Endothelial cell of umbilical vein (primary cell): Measurements from ENCODE around the gene SLC35D1. TPM values are rescaled to one million over a fixed set of nuclear protein-coding genes. Genes with fewer than 3 reads are reported as not detected.

Experiments used
- BruUV-seq: library from RNA; stranded (reverse); fragments of 400-500 nt; replicated peaks from 2 replicates; lab custom pipeline; 2021; lab: Mats Ljungman, UMichigan
- CTCF ChIA-PET: fragments of 300-600, 350-600 bp; sonication (Branson Sonifier 250); formaldehyde crosslinking; loops from one replicate; lab custom pipeline; 2021; ENCODE audit warnings: antibody characterized with exemption, inconsistent platforms; lab: Charles Lee
- POLR2A ChIA-PET: fragments of 300-600, 350-600 bp; sonication (Branson Sonifier 250); formaldehyde crosslinking; loops from one replicate; lab custom pipeline; 2021; ENCODE audit warnings: antibody characterized with exemption, inconsistent platforms; lab: Charles Lee
- DNase-seq: peaks from one replicate; pipeline ENCODE4 v3.0.0-alpha.2; 2011; ENCODE audit warnings: low read depth, low spot score
- FAIRE-seq: peaks from 2 replicates; lab custom pipeline; 2011; peaks lifted over from hg19 to GRCh38; lab: Jason Lieb, UNC
- H2AFZ ChIP-seq: 2 replicates; pipeline ENCODE4 v1.6.0; 2012; ENCODE audit warnings: low read depth, low read length, control low read depth, inconsistent platforms
- H3K27ac ChIP-seq: 2 replicates; pipeline ENCODE4 v1.5.1; 2011; ENCODE audit warnings: low read depth, mild to moderate bottlenecking, control low read depth, low read length, moderate library complexity; ENCODE audit not compliant: insufficient read depth
- H3K27me3 ChIP-seq, 2 experiments: 2 replicates each; pipeline versions ENCODE4 v1.6.0 to v1.6.1; 2011; ENCODE audit warnings: low read length in 2 of 2, mixed read lengths in 1 of 2; ENCODE audit not compliant: control insufficient read depth in 2 of 2, insufficient read depth in 2 of 2
- H3K36me3 ChIP-seq, 2 experiments: 2 replicates in 1 of 2; 3 replicates in 1 of 2; pipeline ENCODE4 v1.5.1; 2011; ENCODE audit warnings: low read length in 2 of 2, mild to moderate bottlenecking in 1 of 2, moderate library complexity in 1 of 2; ENCODE audit not compliant: control insufficient read depth in 2 of 2, insufficient read depth in 2 of 2; ENCODE audit errors: extremely low read depth in 1 of 2
- H3K4me1 ChIP-seq: 3 replicates; pipeline ENCODE4 v1.5.1; 2011; ENCODE audit warnings: mild to moderate bottlenecking, low read length; ENCODE audit not compliant: control insufficient read depth, insufficient read depth; ENCODE audit errors: extremely low read depth
- H3K4me2 ChIP-seq: 2 replicates; pipeline ENCODE4 v1.6.1; 2011; ENCODE audit warnings: low read length, control low read depth, mixed read lengths; ENCODE audit not compliant: insufficient read depth
- H3K4me3 ChIP-seq, 3 experiments: fragments of 200-600 bp in 1 of 3; sonication (generic), shearing (Covaris generic) in 1 of 3; replicated peaks in 1 of 3; 2 replicates each; pipeline ENCODE4 v1.5.1; 2011 to 2016; ENCODE audit warnings: control low read depth in 3 of 3, low read length in 3 of 3, mild to moderate bottlenecking in 2 of 3, inconsistent platforms in 1 of 3, low read depth in 1 of 3, moderate library complexity in 1 of 3; ENCODE audit not compliant: insufficient read depth in 1 of 3
- H3K79me2 ChIP-seq: 2 replicates; pipeline ENCODE4 v1.6.0; 2012; ENCODE audit warnings: low read length, inconsistent platforms; ENCODE audit not compliant: control insufficient read depth, insufficient read depth
- H3K9ac ChIP-seq: replicated peaks from 2 replicates; pipeline ENCODE3; 2011; ENCODE audit warnings: low read length, control low read depth; ENCODE audit not compliant: insufficient read depth; ENCODE audit errors: extremely low read depth
- H3K9me1 ChIP-seq: replicated peaks from 3 replicates; pipeline ENCODE4 v1.6.0; 2011; ENCODE audit warnings: mild to moderate bottlenecking, low read length; ENCODE audit not compliant: control insufficient read depth, insufficient read depth; ENCODE audit errors: extremely low read depth
- H3K9me3 ChIP-seq: replicated peaks from 2 replicates; pipeline ENCODE4 v1.5.1; 2012; ENCODE audit warnings: low read length, inconsistent platforms; ENCODE audit not compliant: control insufficient read depth, insufficient read depth
- H4K20me1 ChIP-seq: replicated peaks from 2 replicates; pipeline ENCODE3; 2011; ENCODE audit warnings: mild to moderate bottlenecking, low read length; ENCODE audit not compliant: control insufficient read depth, insufficient read depth; ENCODE audit errors: extremely low read depth
- EZH2 ChIP-seq: IDR thresholded peaks from 2 replicates; pipeline ENCODE4 v1.6.1; 2012; ENCODE audit warnings: borderline replicate concordance, low read depth, mild to moderate bottlenecking, moderate library complexity, low read length, inconsistent platforms; ENCODE audit not compliant: severe bottlenecking
- GATA2 ChIP-seq: IDR thresholded peaks from 2 replicates; pipeline ENCODE4 v1.7.0; 2011; ENCODE audit warnings: low read depth, mild to moderate bottlenecking, moderate library complexity, mixed read lengths, low read length; ENCODE audit not compliant: insufficient read length, insufficient read depth
- POLR2A ChIP-seq: IDR thresholded peaks from 2 replicates; pipeline ENCODE4 v1.6.1; 2012; ENCODE audit warnings: low read depth, mild to moderate bottlenecking, control low read depth, low read length
- dilution Hi-C: fragments of 300-500 bp; cut with MboI; formaldehyde crosslinking; loops from one replicate; pipeline ENCODE4 v1.15.0; 2019; ENCODE audit warnings: low sequenced_read_pairs; ENCODE audit not compliant: extremely low pct_ligation_motif_present
- intact Hi-C: fragments of 100-400 bp; cut with micrococcal nuclease; formaldehyde crosslinking; loops from one replicate; pipeline ENCODE4 v1.10.0; 2022
- polyA plus RNA-seq, 4 experiments: library from polyadenylated mRNA; depleted of rRNA in 3 of 4; stranded (reverse) in 3 of 4; unstranded in 1 of 4; fragments of >200 nt; gene quantifications; 2 replicates each; pipeline versions ENCODE4 v1.2.1 to v1.2.3, GENCODE V29; 2011 to 2012; ENCODE audit warnings: missing spikeins in 1 of 4
- total RNA-seq: library from RNA; stranded (reverse); gene quantifications from 2 replicates; pipeline ENCODE4 v1.2.3, GENCODE V29; 2021
- TF ChIP-seq, protein P1 (sequence below), 2 donors: IDR thresholded peaks; 1 replicate in 1 of 2; 2 replicates in 1 of 2; pipeline ENCODE4 v1.5.1; 2011; ENCODE audit warnings: low read length in 2 of 2, mild to moderate bottlenecking in 2 of 2, moderate library complexity in 2 of 2, control low read depth in 1 of 2, inconsistent platforms in 1 of 2, low read depth in 1 of 2; ENCODE audit not compliant: insufficient read depth in 1 of 2; ENCODE audit errors: extremely low read depth in 1 of 2

SLC35D1 gene
- total and polyA plus RNA-seq, 2 donors (not counting 3 experiments of a cell fraction or from before 2014, with no cell fraction given): 3.5 to 6.6 TPM

- no peaks in the 10 kb centered on the region for H3K79me2 ChIP-seq
- H3K9me1 ChIP-seq: no peaks in the 10 kb centered on the region
- H3K9ac ChIP-seq: no peak overlapping the region
- no peak overlapping the region for H3K4me3 ChIP-seq
- BruUV-seq: no TSS peak
- H3K36me3 ChIP-seq: peaks cover 0 to 2% of the 10 kb centered on the region in 2 experiments
- intact Hi-C loops (loop anchor here (1.0 to 5.0 kb wide), 5 partner anchors 59 to 506 kb away; partner anchors contain the start of gene SLC35D1), dilution Hi-C loops (no loop called here)
- H3K27ac ChIP-seq: no peak overlapping the region
- TF ChIP-seq GATA2 (no peak), EZH2 (no peak), POLR2A (no peak)
- TF ChIP-seq, protein P1, sequence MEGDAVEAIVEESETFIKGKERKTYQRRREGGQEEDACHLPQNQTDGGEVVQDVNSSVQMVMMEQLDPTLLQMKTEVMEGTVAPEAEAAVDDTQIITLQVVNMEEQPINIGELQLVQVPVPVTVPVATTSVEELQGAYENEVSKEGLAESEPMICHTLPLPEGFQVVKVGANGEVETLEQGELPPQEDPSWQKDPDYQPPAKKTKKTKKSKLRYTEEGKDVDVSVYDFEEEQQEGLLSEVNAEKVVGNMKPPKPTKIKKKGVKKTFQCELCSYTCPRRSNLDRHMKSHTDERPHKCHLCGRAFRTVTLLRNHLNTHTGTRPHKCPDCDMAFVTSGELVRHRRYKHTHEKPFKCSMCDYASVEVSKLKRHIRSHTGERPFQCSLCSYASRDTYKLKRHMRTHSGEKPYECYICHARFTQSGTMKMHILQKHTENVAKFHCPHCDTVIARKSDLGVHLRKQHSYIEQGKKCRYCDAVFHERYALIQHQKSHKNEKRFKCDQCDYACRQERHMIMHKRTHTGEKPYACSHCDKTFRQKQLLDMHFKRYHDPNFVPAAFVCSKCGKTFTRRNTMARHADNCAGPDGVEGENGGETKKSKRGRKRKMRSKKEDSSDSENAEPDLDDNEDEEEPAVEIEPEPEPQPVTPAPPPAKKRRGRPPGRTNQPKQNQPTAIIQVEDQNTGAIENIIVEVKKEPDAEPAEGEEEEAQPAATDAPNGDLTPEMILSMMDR (IDR thresholded peaks at IDR 0.05; ENCODE audit: extremely low read depth in 1 of 2, insufficient read depth in 1 of 2, low read depth in 1 of 2, low read length in 2 of 2): peak; percentile 74 to 75
- H3K4me1 ChIP-seq: no peaks in the 10 kb centered on the region
- H3K9me3 ChIP-seq: no peaks in the 10 kb centered on the region
- no peaks in the 10 kb centered on the region for H3K27me3 ChIP-seq
- CTCF ChIA-PET: interaction anchor here (0.7 to 3.5 kb wide), 48 partner anchors 9 to 504 kb away, joined by 3 to 316 read pairs (median 4); partner anchors contain the start of genes DNAI4, IL23R, MIER1 and SLC35D1
- POLR2A ChIA-PET: interaction anchor here (0.9 to 1.5 kb wide), 2 partner anchors 57 to 153 kb away, joined by 3 to 4 read pairs; partner anchors contain the start of gene SLC35D1
- peak overlapping the region; percentile 49 for H3K4me2 ChIP-seq
- H2AFZ ChIP-seq: peak overlapping the region; percentile 53
- no peaks in the 10 kb centered on the region for H4K20me1 ChIP-seq
- FAIRE-seq (peak; percentile 94), DNase-seq (peak; percentile 83)
Measured at GRCh38 chr1:66996018-66996682, 57.8 kb downstream of the SLC35D1 start.
